Measurements from ENCODE around the gene MYMK.

DNA sequence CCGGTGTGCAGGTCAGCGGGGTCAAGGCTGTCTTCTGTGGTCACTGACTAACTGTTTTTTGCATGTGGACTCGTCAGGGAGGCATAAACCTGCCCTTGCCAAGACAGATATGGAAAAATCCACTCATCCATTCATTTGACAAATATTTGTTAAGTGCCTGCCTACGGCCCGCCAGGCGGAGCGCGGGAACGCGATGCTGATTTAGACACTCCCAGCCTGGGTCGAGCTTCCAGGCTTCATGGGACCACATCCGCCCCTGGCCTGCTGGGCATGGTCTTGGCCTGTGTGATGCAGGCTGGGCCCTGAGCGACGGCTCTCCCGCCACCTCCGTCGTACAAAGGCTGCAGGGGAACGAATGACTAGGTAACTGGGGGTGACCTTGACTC, 18.1 kb downstream of the MYMK start:
- TF ChIP-seq EZH2 (IDR thresholded peaks at IDR 0.05) (no peak), CTCF (IDR thresholded peaks at IDR 0.05 in 2 of 3, conservative IDR thresholded peaks at IDR 0.05 in 1 of 3; ENCODE audit: borderline replicate concordance in 1 of 3, insufficient read depth in 1 of 3, low read depth in 2 of 3, low read length in 2 of 3) (no peak), POLR2AphosphoS5 (IDR thresholded peaks at IDR 0.05; ENCODE audit: low read depth, low read length) (no peak), SRF (IDR thresholded peaks at IDR 0.05; ENCODE audit: low read depth) (no peak)

Data from HCT116 (cell line).